DMS153 treated with DMSO at 0.1 percent for 48 hours (cell line): ENCODE results near the gene OR2A2.
"Not testable (repeated sequence)": the region's sequence is repeated elsewhere in the genome, so short reads cannot be mapped to it uniquely, and the experiment has no call there.

Experiments used
- DNase-seq: peaks from one replicate; lab custom pipeline; 2025; ENCODE audit not compliant: unreplicated experiment; lab: John Stamatoyannopoulos, UW

The OR2A2 gene, protein sequence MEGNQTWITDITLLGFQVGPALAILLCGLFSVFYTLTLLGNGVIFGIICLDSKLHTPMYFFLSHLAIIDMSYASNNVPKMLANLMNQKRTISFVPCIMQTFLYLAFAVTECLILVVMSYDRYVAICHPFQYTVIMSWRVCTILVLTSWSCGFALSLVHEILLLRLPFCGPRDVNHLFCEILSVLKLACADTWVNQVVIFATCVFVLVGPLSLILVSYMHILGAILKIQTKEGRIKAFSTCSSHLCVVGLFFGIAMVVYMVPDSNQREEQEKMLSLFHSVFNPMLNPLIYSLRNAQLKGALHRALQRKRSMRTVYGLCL

DNA sequence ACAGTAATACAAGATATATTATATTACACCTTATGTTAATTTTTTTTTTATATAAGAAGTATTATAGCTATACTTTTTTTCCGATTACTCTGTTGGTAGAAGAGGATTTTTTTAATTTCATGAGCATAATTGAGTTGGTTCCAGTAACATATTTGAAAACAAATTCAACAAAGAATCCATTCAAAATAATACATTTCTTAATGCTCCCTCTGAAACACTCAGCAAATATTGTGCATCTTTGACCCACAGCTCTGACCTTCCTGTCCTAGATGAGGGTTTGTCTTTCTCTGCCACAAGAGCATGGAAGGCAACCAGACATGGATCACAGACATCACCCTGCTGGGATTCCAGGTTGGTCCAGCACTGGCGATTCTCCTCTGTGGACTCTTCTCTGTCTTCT, at the start of gene OR2A2:
OR2A2 (plus strand) TSS at position 301 of the 400 bp plus-strand sequence; CDS start at position 301, 0 bp downstream.
- no peak for DNase-seq

DNA sequence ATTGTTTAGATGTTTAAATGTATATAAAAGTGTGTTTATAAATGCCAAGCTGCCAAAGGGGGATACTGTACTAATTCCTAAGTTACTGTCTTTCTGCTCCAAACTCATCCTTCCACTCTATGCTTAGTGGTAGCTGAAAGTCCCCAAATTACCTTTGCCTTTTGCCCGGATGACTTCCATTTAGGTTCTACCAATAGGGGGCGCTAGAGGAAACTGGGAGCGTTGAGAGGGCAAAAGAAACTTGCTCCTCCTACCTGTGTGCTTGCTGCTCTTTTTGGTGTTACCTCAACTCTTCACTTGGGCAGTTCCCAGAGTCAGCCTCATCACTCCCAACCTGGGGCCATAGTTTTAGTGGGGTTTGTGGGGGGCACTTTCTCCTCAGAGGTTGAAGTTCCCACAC, 45.7 kb upstream of the OR2A2 start:
- DNase-seq: no peak

DNA sequence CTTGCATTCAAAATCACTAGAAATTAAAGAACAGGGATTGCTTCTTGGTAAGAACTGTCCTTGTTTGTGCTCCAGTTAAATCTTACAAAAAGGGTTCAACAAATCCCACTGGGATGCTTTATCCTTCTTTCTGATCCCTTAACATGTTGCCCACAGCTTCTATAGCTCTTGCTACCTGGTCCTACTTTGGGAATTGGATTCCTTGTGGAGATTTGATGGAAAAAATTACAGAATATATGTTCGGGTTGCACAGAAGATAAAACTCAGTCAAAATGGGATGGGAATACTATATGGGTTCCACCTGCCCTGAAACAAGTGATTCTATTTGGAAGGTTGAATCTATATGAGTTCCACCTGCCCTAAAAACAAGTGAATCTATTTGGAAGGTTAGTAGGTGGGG, 39.9 kb upstream of the OR2A2 start, which contains the start of gene OR2A25:
OR2A25 (plus strand) TSS at position 301 of the 400 bp plus-strand sequence. CDS start 4,409 bp downstream, outside the sequence.
- DNase-seq: no peak

DNA sequence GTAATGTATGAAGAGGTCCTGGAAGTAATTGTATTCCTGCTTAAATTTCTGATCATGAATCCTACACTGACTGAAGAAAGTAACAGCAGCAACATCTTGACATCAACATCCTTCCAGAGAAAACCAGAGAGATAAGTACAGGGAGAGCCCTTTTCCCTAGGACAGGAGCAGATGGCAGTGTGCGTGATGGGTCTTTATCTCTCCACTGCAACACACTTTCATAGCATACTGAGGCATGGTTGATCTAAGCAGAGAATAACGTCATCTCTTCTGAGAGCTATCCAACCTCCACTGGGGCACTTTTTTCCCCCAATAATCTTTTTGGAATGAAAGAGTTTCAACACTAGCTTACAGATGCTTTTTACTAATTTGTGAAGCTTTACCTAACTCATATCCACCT, 39.4 kb upstream of the OR2A2 start:
- no peak for DNase-seq

DNA sequence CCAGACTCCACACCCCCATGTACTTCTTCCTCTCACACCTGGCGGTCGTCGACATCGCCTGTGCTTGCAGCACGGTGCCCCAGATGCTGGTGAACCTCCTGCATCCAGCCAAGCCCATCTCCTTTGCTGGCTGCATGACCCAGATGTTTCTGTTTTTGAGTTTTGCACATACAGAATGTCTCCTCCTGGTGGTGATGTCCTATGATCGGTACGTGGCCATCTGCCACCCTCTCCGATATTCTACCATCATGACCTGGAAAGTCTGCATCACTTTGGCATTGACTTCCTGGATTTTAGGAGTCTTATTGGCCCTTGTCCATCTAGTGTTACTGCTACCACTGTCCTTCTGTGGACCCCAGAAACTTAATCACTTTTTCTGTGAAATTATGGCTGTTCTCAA, 35.0 kb upstream of the OR2A2 start:
- DNase-seq: no peak

DNA sequence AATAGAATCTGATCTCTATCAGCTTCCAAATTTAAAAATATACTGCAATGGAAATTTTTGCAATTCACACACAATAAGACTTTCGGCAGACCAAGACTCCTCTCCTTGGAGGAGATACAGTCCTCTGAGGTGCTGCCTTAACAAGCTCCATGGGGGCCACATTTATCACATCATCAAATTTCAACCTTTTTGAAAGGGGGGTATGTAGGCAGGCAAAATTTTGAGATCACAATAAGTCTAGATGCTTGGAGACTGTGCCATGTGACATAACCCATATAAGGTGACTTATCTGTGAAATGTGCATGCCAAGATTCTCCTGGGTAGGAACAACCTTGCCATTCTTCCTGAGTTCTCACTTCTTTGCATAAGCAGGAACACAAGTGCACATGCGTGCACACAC, 23.4 kb upstream of the OR2A2 start, which contains the start of gene OR2A12:
OR2A12 (plus strand) TSS at position 301 of the 400 bp plus-strand sequence. CDS start 8,830 bp downstream, outside the sequence.
- DNase-seq: no peak

DNA sequence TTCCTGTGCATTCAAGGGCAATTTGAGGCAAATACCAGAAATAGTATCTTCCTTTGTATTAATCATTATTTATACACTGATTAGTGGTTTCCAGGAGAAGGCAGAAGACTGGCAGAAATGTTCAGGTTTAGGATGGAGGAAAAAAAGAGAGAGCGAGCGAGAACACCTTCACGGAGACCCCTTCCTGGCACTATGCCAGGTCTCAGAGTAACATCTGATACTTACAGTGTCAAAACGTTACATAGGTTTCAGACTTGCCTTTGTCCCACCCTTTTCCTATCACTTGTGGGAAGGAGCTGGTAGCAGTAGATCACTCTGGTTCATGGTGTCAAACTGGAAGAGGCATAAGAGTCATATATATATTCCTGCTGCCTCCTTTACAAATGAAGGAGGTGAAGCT, 22.7 kb upstream of the OR2A2 start:
- DNase-seq: no peak

DNA sequence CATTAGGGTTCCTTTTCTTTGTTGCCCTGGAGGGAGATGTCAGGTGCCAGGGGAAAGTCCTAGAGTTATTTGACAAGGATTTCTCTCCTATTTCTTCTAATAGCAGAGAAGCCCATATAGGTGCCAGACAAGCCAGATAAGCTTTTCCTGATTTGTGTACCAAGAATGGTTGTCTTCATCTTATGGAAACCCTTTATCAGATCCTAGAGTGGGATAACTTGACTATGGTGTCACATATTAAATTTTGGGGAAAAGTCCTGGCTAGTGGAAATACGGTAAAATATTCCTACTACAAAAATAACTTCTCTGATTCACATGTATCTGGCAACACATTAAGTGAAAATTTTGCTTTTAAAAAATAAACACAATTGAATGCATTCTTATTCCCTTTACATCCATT, 22.2 kb upstream of the OR2A2 start:
- DNase-seq: no peak

DNA sequence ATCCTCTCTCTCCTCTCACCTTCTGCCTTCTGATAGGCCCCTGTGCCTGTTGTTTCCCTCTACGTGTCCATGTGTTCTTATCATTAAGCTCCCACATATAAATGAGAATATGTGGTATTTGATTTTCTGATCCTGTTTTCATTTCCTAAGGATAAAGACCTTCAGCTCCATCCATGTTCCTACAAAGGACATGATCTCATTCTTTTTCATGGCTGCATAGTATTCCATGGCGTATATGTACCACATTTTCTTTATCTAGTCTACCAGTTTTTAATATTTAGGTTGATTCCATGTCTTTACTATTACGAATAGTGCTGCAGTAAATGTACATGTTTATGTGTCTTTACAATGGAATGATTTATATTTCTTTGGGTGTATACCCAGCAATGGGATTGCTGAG, 18.7 kb upstream of the OR2A2 start:
- no peak for DNase-seq

DNA sequence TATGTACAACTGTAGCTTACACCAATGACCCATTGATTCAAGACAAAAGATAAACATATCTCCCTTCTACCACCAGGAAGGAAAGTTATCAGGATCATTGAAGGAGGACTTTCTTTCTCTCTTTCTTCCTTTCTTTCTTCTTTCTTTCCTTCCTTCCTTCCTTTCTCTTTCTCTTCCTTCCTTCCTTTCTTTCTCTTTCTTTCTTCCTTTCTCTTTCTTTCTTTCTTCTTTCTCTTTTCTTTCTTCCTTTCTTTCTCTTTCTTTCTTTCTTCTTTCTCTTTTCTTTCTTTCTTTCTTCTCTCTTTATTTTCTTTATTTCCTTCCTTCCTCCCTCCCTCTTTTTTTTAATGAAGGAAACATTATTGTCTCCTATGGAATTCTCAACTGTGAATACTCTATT, 10.6 kb upstream of the OR2A2 start:
- no peak for DNase-seq

DNA sequence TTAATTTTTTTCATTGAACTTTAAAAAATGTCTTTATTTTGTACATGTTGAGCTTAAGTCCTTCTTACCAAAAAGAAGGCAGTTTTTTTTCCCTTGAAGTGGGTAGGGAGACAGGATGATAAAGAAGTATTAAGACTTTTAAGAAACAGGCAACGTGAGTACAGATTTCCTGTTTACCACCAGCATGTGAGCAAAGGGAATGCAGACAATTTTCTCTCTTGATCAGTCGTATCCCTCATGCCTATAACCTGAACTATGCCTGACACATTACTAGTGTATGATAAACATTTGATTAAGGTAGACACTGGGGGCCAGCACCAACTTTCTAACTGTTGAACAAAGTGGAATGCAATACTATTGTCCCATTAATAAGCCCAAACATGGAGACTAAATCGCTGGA, 8.8 kb upstream of the OR2A2 start:
- DNase-seq: no peak

DNA sequence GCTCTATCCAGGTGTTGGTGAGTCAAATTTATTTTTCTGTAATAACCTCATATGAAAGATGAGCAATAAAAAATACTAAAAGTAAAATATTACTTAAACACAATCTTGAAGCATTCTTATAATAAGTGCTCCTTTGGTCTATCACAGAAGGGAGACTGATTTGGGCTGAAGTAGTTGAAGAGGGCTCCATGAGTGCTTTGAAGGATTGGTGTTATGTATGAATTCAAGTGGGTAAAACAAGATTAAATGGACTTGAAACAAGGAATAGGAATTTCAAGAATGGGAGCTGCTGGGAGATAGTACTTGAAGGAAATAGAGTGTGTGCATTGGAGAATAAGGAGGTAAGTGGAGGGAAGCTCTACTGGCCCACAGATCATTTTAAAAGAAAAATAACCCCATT, 7.3 kb upstream of the OR2A2 start:
- DNase-seq: no peak

DNA sequence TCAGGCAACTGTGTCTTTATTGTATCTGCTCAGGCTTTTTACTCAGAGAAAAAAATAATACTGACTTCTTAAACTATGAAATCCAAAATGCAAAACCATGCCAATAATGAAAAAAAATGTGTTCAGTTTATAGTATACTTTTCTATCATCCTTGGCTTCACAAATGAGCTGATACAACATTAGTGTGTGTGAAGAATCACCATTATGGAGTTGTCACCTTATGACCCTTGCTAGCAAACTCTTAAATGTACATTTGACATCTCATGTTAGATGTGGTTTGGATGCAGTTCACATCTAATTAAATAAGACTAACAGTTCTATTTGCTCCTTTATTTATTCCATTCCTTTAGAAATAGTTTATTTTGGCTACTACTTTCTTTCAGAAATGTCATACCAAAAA, 4.2 kb upstream of the OR2A2 start:
- no peak for DNase-seq

DNA sequence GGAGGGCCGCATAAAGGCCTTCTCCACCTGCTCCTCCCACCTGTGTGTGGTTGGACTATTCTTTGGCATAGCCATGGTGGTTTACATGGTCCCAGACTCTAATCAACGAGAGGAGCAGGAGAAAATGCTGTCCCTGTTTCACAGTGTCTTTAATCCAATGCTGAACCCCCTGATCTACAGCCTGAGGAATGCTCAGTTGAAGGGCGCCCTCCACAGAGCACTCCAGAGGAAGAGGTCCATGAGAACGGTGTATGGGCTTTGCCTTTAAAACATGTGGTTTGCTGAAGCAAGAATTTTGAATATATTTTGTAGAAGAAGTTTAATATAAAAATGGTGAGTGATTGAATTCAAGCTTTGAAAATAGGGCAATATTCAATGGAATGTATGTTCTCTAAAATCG, 889 bp downstream of the OR2A2 start:
- DNase-seq: no peak

DNA sequence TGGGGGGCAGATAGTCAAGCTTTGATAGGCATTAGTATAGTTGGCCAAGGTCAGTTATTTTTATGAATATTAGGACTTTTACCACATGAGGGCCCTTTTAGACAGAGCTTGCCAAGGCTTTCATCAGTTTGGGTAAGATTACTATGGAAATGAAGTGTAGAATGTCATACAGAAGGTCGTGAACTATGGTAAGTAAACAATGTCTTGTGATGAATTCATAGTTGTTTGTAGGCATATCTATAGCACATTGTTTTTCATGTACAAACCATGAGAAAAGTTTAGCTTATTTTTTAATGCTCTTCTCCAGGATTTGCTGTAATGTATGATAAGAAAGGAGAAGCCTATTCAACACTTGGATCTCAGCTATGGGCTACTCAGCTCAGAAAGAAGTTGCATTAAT, 4.3 kb downstream of the OR2A2 start:
- DNase-seq: no peak

DNA sequence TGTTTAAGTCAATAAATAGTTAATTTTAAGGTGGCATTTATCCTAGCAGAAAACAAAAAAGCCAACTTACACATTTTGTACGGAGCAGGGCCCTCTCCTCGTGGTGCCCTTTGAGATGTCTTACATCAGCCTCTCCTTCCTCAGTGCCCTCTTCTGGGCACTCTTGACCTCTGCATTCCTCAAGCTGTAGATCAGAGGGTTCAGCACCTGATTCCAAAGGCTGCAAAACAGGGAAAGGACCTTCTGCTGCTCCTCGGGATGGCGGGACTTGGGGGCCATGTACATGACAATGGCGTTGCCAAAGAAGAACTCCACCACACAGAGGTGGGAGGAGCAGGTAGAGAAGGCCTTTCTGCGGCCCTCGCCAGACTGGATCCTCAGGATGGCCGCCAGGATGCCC, 9.0 kb downstream of the OR2A2 start:
- DNase-seq: no peak

DNA sequence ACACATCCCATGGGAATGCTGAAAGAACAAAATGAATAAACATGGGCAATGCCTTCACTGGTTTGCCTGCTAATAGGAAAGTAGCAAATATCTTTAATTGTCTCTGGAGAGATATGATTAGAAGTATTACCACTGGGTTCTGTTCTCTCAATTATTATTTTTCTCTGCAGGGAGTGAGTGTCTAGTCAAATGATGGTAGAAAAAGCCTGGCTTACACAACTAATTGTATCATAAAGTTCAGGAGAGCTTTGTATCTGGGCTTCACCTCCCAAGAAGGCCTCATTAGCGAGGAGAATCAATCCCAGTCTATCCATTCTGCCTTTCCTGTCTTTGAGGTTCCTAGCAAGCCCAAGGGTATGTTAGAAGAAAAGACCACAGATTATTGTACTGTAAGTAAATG, 13.5 kb downstream of the OR2A2 start, which contains the start of gene OR2A14:
OR2A14 (plus strand) TSS at position 301 of the 400 bp plus-strand sequence. CDS start 5,937 bp downstream, outside the sequence.
- no peak for DNase-seq

DNA sequence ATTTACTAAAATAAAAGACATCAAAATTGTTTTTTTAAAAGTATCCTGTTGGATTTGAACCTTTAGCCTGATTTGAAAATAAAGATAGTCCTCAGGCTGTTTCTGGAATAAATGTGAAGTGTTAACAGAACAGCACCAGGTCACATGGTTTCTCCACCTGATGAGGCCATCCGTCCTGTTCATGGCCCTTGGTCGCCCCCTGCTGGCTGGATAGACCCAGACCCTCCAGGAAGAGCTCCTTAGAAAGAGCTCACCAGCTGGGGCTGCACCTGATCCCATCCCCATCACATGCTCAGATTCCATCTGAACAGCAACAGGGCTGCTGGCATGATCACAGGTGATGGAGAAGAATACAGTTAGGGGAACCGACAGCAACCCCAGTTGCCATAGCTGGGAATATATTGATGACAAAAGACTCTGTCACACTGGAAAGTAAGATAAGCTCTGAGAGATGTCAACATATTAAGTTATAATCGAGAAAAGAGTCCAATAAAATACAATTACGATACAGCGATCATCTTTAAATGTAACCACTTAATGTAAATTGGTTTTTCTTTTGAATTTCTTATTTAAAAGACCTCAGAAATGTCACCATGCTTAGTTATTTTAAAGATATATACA, 18.4 kb downstream of the OR2A2 start:
- DNase-seq: peak; percentile 81

DNA sequence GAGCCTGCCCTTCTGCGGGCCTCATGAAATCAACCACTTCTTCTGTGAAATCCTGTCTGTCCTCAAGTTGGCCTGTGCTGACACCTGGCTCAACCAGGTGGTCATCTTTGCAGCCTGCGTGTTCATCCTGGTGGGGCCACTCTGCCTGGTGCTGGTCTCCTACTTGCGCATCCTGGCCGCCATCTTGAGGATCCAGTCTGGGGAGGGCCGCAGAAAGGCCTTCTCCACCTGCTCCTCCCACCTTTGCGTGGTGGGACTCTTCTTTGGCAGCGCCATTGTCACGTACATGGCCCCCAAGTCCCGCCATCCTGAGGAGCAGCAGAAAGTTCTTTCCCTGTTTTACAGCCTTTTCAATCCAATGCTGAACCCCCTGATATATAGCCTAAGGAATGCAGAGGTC, 20.2 kb downstream of the OR2A2 start:
- not testable (repeated sequence) for DNase-seq

DNA sequence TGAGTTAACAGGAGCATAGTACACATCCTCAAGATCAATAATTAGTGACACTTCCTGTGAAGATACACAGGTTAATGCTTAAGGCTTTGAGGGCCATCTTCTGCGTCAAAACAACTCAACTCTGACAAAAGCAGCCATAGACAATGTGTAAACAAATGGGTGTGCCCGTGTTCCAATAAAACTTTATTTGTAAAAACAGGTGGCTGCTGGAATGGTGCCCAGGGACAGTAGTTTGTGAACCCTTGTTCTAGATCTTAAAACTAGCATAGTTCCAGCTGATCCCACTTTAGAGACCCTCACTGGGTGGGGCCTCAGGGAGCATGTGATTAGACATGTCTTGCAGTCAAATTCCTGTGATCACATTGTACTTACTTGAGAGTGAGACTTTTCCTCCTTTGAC, 21.3 kb downstream of the OR2A2 start:
- no peak for DNase-seq

DNA sequence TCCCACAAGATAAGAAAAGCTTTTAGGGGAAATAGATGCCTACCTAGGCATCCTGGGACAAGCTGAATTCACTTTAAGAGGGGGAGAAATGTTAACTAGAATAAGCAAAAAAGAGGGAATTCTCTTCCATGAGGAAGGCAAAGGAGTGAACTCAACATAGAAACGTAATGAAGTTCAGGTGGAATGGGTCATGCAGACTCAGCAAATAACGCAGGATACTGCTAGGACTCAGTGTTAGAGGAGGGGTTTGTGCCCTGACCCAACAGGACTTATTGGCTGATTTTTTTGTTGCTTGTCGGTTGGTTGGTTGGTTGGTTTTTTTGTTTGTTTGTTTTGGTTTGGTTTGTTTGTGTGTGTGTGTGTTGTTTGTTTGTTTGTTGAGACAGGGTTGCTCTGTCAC, 22.9 kb downstream of the OR2A2 start:
- no peak for DNase-seq

DNA sequence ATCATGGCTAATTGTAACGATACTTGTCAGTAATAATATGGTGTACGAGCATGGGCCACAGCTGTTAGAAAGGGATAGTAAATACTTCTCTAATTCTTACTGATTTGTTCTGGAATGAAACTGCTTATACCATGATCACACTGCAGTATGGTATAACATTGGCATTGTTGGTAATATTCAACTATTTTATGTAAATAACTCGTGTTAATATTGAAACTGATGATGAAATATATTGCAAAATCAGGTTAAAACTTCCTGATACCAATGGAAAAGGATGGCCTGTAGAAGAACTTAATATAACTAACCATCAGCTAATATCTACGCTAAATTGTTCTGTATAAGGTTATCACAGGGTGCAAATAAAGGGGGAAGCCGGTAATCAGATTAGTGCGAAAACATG, 23.9 kb downstream of the OR2A2 start:
- DNase-seq: no peak

DNA sequence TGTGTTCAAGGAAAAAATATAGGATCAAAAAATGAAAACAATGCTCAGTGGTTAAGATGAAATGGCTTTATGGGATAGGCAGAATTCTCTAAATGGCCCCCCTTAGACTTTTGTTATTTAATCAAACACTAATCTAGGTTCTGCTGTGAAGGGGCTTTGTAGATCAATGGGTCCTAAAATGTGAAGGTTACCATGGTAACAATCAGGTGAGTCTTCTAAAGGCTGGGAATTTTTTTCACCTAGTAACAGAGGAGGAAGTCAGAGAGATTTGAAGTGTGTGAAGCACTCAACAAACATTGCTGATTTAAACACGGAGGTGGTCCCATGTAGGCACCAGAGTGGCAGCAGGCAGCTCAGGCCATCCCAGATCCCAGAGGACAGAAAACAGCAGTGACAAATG, 24.7 kb downstream of the OR2A2 start:
- no peak for DNase-seq
